NCI-H2029 treated with DMSO at 0.1 percent for 48 hours (cell line): ENCODE measurements around the gene CHCHD3.

Experiments
- DNase-seq: peaks from one replicate; lab custom pipeline; 2025; lab: John Stamatoyannopoulos, UW

The CHCHD3 gene

DNA sequence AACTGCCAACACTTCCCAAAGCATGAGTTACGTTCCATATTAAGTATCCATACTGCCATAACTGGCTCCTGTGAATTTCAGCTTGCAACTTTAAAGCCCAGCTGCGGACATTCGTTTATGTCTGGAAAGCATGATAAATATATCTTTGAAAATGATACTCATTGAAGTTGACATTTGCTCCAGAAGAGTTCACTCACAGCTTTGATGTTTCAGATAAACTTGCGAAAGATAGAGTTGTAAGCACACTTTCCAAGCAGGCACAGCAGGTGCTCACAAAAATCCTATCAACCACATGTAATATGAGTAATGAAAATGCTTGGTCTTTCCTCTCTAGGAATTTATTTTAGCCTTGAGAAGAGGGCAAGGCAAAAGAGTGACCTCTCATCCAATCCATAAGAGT is 4.5 kb downstream of the CHCHD3 start:
- no peak for DNase-seq

- DNase-seq, result no peak
Measured at GRCh38 chr7:133076142-133076541, 5.7 kb downstream of the CHCHD3 start.

GRCh38 chr7:133071506-133071905 is 10.4 kb downstream of the CHCHD3 start:
- DNase-seq, result no peak

DNA sequence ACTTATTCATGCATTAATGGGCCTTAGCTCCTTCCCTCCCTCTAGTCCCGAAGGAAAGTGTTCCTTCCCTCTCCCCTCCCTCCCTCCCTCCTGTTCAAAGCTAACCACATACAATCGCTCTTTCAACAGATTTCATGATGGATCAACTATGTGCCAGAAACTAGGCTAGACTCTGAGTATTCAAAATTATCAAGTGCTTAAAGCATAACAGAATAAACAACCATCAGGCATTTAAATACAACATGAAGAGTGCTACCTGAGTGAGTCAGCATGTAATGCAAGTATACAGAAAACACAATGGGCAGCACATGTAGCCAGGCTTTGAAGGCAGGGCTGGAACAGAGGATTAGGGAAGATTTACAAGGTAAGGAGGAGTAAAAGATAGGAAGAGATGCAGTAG is 11.3 kb downstream of the CHCHD3 start:
- no peak for DNase-seq

GRCh38 chr7:133065301-133065700 is 16.6 kb downstream of the CHCHD3 start:
- DNase-seq, result no peak

DNA sequence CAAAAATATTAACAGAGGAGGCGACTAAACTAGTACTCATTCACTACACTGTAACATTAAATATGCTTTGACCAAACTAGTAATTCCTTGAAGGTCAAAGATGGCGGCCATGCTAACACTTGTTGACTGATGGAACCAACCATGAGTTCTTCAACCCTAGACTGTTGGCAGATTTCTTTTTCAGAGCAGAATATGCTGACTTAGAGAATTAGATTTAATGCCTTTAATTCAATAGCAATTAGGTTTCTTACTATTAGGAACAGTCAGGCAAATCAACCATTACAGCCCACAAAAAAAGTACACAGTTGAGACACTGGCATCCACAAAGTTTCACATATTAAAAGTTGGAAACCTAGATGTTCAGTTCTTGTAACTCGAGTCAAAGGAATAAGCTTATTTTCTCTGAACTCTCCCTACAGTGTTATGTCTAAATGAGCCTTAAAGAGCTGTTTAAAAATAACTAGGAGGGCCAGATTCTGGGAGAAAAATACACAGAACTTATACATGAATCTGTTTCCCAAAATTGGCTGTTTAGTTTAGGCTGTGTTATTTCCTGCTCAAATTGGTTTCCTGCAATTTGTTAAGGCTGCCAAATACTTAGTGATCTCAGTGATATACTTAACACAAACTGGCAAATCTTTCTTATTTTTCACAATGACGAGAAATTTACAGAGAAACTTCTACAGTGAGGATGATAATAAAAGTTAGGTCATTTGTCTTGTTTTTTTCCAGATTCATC is 17.6 kb downstream of the CHCHD3 start:
- DNase-seq, result no peak

DNA sequence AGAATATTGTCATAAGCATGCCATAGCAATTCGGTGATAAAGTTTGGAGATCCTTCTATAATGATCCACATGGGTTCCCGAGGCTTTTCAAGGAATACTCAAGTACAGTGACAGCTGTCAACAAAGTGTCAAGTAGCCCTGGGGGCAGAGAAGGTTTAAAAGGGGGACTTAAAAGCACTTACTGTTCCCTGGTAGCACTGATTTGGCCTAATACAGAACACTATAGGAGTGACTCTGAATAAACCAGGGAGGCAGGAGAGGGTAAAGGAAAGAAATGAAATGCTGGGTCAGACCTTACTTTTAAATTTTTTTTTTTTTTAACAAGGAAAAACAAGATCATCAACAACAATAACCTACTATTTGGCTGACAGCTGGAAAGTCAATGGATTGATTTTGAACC is 20.1 kb downstream of the CHCHD3 start:
- no peak for DNase-seq

DNA sequence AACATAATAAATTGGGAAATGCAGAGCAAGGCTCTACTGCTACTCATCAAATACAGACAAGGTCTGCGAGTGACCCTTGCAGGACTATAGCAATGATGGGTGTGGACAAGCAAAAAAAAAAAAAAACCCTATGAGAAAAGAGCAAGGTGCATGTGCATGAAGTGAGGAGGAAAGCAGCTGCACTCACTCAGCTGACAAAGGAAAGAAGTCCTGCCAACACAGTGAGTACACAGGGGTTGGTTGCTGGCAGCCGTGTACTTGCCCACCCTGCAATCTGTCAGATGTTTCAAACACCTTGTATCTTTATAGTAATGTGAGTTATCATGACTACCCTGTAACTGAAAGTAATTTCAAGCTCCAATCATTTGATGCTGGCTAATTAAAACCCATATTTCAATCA is 20.5 kb downstream of the CHCHD3 start:
- no peak for DNase-seq

DNA sequence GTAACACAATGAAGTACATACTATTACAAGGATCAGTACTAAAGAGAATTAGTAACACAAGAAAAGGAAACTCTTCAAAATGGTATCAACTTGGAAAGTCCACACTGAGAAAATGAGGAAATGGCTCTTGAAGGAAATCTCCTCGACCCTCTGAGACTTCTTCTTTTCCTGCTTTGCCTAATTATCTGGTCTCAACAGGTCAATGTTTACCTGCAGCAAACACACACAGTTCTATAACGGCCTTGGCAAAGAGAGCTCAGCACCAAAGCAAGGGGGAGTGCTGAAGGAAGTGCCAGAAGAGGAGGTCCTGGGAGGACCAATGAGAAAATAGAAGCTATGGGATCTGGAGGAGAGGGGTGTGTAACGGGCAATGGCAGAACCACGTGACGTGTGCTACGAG is 21.9 kb downstream of the CHCHD3 start:
- DNase-seq, result peak; percentile 69

DNA sequence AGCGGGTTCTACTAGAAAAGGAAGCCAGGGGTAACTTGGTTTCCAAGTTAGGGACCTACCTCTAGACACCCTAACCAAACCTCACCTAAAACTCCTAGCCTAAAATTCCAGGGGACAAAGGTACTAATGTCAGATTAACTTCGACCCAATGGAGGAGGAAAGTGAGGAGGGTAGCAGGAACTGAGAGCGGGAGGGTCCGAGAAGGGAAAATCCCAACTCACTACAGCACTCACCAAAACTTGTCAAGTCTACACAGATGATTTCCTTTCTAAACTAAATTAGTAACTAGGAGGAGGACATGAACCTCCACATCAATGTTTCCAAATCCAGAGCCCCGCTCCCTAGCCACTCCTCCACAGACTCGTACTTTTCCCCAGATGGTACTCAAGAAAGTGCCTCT is 22.6 kb downstream of the CHCHD3 start:
- DNase-seq, result no peak

DNA sequence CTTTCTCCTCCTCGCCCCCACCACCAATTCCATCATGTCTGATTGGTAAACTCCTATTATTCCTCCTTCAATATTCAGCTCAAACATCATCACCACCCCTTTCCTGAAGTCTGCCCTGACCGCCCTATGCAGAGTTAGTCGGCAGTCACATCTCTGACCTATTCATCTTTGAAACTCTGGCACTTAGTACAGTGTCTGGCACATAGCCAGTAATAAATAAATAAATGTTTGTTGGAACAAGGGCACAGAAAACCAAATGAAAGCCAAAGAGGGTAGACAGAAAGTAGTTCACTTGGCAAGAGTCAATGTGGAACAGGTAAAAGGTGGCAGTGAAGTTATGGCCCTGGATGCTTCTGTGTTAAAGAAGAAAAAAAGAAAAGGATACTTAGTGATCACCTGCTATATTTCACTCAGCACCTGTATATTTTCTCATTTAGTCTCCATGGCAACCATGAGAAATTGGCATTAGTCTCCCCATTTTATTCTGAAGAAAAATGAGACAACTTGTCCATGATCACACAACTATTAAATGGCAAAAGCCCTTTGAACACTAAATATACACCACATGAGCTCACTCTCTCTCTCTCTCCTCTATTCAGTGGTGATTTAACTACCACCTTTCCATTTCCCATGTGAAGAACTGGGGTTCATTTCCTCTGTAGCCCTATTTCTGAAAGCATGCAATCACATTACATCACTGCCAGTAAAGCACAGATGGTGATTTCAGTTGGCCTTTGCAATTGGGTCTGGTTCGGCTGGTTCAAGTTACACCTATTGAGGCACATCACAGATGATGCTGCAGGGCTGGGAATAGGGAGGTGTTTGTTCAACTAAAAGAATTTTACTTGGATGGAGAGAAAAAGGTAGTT is 25.3 kb downstream of the CHCHD3 start:
- DNase-seq, result no peak

DNA sequence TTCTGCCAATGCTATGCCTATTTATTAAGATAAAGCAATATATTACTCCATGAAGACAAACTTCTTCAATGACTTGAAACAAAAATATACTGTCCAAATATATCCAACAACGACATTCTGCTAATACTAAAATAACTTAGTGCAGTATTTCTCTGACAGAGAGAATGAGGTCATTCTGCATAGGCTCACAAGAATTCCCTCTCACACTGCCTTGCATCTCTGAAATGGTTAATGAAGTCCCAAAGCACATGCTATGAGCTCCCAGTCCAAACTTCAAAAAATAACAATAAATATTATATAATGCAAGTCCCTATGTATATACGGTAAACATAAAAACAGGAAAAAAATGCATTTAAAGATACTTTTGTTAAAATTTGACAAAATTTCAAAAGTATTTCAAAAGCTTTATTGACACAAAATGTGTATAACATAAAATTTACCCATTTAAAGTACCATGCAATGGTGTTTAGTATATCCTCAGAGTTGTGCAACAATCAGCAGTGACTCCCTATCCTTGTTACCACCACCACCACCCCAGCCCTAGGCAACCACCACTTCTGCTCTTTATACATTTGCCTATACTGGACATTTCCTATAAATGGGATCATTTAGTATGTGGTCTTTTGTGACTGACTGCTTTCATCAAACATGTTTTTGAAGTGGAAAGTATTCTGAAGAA is 27.6 kb downstream of the CHCHD3 start:
- DNase-seq, result no peak

DNA sequence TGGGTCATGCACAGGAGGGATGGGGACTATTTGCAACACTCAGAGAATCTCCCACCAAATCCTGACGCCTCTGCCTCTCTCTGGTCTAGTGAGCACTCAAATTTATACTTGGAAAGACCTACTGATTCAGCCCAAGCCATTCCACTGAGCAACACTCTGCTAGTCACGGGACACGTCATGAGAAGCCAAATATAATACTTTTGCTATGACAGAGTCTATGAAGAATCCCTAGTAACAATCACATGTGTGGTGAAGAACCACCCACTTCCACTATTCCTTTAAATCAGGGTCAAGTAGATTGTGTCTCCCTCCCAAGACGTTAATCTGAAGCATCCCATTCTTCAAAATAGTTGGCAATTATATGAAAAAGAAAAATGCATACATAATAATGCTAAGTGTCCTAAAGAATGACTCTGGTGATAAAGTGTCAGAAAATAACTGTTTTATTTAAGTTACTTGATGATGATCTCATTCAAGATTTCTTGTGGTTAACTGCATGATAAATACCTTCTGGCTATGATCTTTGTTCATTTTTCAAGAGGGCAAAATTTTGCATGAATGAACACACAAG is 28.5 kb downstream of the CHCHD3 start:
- no peak for DNase-seq

- no peak for DNase-seq
Measured at GRCh38 chr7:133052826-133053225, 29.1 kb downstream of the CHCHD3 start.

DNA sequence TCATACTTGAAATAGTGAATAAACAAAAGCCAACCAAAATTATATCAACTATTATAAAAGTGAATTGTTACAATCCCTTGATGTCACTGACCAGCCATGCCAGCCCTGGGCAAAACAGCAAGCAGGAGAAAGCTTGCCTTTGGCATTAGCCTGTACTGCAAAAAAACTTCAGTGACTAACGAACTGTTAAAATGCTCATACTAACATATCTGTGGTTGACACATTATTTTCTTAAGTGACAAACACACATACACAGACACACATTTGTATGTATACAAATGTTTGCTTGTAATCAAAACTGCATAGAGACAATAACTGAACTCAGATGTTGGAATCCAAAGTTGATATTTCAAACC is 29.5 kb downstream of the CHCHD3 start:
- DNase-seq, result no peak

DNA sequence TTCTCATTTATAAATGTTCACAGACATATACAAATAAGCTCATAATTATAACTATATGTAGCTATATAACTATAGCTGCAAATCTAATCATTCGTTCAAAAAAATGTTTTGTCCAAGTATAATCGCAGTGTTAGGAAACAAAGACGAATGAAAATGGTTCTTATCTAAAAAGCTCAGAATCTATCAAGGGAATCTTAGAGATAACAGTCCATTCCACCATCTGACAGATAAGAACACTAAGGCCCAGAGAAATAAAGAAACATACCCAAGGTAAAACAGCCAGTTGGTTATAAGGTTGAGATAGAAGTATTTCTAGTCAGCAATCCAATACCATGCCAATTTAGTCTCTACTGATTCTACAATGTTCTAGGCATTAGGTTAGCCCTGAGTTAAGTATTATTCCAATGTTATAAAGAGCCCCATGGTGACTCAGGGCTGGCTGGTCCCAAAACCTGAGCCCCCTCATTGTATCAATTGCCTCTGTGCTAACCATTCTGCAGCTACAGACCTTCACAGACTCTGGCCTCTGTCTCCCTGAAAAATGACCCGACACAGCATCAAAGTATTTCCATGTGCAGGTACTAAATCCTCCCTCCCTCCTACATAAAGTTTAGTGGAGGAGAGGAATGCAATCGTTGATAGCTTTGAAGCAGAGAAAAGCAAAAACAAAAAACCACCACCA is 30.0 kb downstream of the CHCHD3 start:
- DNase-seq, result no peak

DNA sequence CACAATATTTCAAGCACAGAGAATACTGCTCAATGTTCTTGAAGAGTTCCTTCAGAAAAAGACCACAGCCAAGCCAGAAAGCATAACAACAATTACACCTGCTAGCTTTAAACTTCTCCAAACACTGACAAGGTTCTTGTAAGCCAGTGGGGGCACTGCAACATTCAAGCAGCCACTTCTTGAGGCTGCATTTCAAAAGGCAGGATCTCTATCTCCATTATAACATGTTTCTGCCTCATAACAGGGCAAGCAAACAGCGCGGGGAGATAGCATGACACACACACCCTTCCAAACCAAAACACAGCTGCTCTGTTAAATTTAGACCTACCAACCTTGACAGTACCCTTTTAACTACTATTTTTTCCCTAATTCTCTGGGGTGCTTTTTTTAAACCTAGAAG is 30.8 kb downstream of the CHCHD3 start:
- no peak for DNase-seq

DNA sequence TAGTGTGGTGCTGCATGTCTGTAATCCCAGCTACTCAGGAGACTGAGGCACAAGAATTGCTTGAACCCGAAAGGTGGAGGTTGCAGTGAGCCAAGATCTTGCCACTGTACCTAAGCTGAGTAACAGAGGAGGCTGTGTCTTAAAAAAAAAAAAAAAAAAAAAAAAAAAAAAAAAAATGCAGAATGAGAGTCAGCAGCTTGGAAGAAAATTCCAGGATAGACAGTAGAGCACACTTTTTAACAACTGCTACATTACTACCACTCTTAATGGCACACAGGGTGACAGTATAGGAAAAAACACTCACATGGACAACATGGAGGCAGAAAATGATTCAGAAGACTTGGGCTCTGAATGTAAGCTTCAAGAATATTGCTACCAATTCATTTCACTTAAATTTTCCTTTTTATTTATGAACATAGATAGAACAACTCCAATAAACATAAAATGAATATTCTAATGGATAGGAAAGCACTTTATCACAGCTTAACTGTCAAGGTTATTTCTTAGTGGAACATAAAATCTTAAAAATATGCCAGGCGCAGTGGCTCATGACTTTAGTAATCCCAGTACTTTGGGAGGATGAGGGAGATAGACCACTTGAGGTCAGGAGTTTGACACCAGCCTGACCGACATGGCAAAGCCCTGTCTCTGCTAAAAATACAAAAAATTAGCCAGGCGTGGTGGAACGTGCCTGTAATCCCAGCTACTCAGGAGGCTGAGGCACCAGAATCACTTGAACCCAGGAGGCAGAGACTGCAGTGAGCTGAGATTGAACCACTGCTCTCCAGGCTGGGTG is 31.5 kb downstream of the CHCHD3 start:
- DNase-seq, result no peak

GRCh38 chr7:133048589-133048988 is 33.3 kb downstream of the CHCHD3 start:
- no peak for DNase-seq

DNA sequence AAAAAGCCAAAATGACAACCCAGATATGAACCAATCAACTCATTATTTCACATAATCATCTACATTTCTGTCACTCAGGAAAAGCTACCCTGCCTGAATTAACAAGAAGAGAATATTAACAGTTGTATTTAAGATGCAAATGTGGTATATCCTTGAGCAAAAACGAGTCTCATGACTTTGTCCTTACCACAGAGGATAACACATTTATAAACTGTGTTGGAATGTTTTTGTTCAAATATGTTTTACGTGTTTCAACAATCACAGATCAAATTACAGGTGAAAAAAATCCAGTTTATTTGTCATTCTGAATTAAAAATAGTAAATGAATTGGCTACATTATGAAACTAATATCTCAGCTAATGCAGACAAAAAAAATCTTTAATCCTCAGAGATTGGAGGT is 34.6 kb downstream of the CHCHD3 start:
- no peak for DNase-seq
